IPS-18c (cell line): ENCODE measurements around the gene CCDC88A.
"Not testable (repeated sequence)": the region's sequence is repeated elsewhere in the genome, so short reads cannot be mapped to it uniquely, and the experiment has no call there.

Experiments used
- H3K4me3 ChIP-seq: 2 replicates; pipeline ENCODE4 v1.7.0; 2013; ENCODE audit warnings: low read depth, mild to moderate bottlenecking, low read length, moderate library complexity; ENCODE audit not compliant: insufficient read depth
- H3K9me3 ChIP-seq: one replicate; pipeline ENCODE4 v1.6.1; 2013; ENCODE audit warnings: mild to moderate bottlenecking, low read length, moderate library complexity; ENCODE audit not compliant: control insufficient read depth, insufficient read depth

CCDC88A gene

GRCh38 chr2:55358451-55358850 is 61.2 kb downstream of the CCDC88A start:
- H3K9me3 ChIP-seq: no peaks in the 10 kb centered on the region
- no peak overlapping the region for H3K4me3 ChIP-seq

- Histone ChIP-seq H3K4me3 (no peak overlapping the region), H3K9me3 (no peaks in the 10 kb centered on the region)
These were observed 61.7 kb downstream of the CCDC88A start for GRCh38 chr2:55357927-55358326.

GRCh38 chr2:55357164-55357563 is 62.5 kb downstream of the CCDC88A start:
- H3K9me3 ChIP-seq: peaks cover 1% of the 10 kb centered on the region

GRCh38 chr2:55356136-55356535 is 63.5 kb downstream of the CCDC88A start:
- H3K4me3 ChIP-seq: not testable (repeated sequence)

More at GRCh38 chr2:55357164-55357563, 62.5 kb downstream of the CCDC88A start:
- no peak overlapping the region for H3K4me3 ChIP-seq

GRCh38 chr2:55355451-55355850 is 64.2 kb downstream of the CCDC88A start:
- no peak overlapping the region for H3K4me3 ChIP-seq
- peaks cover 2% of the 10 kb centered on the region for H3K9me3 ChIP-seq

More at GRCh38 chr2:55356136-55356535, 63.5 kb downstream of the CCDC88A start:
- H3K9me3 ChIP-seq: not testable (repeated sequence)

- Histone ChIP-seq H3K4me3 (no peak overlapping the region), H3K9me3 (peaks cover 2% of the 10 kb centered on the region)
These were observed 68.0 kb downstream of the CCDC88A start for GRCh38 chr2:55351672-55352071.

GRCh38 chr2:55345064-55345463 is 74.6 kb downstream of the CCDC88A start:
- no peak overlapping the region for H3K4me3 ChIP-seq

GRCh38 chr2:55338268-55338667 is 81.4 kb downstream of the CCDC88A start:
- H3K9me3 ChIP-seq: no peaks in the 10 kb centered on the region
- no peak overlapping the region for H3K4me3 ChIP-seq

More at GRCh38 chr2:55345064-55345463, 74.6 kb downstream of the CCDC88A start:
- no peaks in the 10 kb centered on the region for H3K9me3 ChIP-seq

GRCh38 chr2:55334728-55335127 is 84.9 kb downstream of the CCDC88A start:
- no peaks in the 10 kb centered on the region for H3K9me3 ChIP-seq

GRCh38 chr2:55330541-55331297 is 88.9 kb downstream of the CCDC88A start:
- no peaks in the 10 kb centered on the region for H3K9me3 ChIP-seq
- H3K4me3 ChIP-seq: no peak overlapping the region

More at GRCh38 chr2:55334728-55335127, 84.9 kb downstream of the CCDC88A start:
- H3K4me3 ChIP-seq: no peak overlapping the region

- H3K4me3 ChIP-seq: no peak overlapping the region
- no peaks in the 10 kb centered on the region for H3K9me3 ChIP-seq
These were observed 92.0 kb downstream of the CCDC88A start for GRCh38 chr2:55327470-55328230.

GRCh38 chr2:55314985-55315384 is 104.7 kb downstream of the CCDC88A start:
- Histone ChIP-seq H3K9me3 (no peaks in the 10 kb centered on the region), H3K4me3 (no peak overlapping the region)

GRCh38 chr2:55311444-55311870 is 108.2 kb downstream of the CCDC88A start:
- Histone ChIP-seq H3K9me3 (no peaks in the 10 kb centered on the region), H3K4me3 (no peak overlapping the region)

- H3K4me3 ChIP-seq: no peak overlapping the region
- no peaks in the 10 kb centered on the region for H3K9me3 ChIP-seq
These were observed 110.2 kb downstream of the CCDC88A start for GRCh38 chr2:55309446-55309845.

- H3K4me3 ChIP-seq: no peak overlapping the region
- H3K9me3 ChIP-seq: no peaks in the 10 kb centered on the region
These were observed 117.4 kb downstream of the CCDC88A start for GRCh38 chr2:55302241-55302640.

GRCh38 chr2:55301277-55301676 is 118.4 kb downstream of the CCDC88A start:
- Histone ChIP-seq H3K9me3 (no peaks in the 10 kb centered on the region), H3K4me3 (no peak overlapping the region)

GRCh38 chr2:55296393-55296792 is 123.3 kb downstream of the CCDC88A start:
- Histone ChIP-seq H3K9me3 (no peaks in the 10 kb centered on the region), H3K4me3 (no peak overlapping the region)

GRCh38 chr2:55283083-55283482 is 136.6 kb downstream of the CCDC88A start:
- Histone ChIP-seq H3K9me3 (no peaks in the 10 kb centered on the region), H3K4me3 (no peak overlapping the region)
